ENCODE results near the gene MAN1A1.

DNA sequence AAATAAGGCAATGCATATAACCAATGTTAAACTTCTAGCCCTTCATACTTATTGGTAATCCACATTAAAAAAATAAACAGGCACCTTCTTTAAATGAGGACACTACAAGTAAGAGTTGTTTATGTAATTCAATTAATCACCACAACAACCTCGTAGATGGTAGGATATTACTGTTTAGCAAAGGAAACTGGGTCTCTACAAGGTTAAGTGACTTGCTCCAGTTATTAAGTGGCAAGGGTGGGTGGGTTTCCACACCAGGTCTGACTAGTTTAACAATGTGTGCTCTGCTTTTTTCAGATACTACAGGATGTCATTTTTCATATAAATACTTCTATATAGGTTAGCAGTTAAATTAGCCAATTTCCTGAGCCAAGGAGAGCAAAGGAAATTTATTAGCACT, 129.1 kb downstream of the MAN1A1 start:
- TF ChIP-seq, protein P1, sequence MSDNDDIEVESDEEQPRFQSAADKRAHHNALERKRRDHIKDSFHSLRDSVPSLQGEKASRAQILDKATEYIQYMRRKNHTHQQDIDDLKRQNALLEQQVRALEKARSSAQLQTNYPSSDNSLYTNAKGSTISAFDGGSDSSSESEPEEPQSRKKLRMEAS (IDR thresholded peaks at IDR 0.05), result no peak
- TF ChIP-seq, protein P2, sequence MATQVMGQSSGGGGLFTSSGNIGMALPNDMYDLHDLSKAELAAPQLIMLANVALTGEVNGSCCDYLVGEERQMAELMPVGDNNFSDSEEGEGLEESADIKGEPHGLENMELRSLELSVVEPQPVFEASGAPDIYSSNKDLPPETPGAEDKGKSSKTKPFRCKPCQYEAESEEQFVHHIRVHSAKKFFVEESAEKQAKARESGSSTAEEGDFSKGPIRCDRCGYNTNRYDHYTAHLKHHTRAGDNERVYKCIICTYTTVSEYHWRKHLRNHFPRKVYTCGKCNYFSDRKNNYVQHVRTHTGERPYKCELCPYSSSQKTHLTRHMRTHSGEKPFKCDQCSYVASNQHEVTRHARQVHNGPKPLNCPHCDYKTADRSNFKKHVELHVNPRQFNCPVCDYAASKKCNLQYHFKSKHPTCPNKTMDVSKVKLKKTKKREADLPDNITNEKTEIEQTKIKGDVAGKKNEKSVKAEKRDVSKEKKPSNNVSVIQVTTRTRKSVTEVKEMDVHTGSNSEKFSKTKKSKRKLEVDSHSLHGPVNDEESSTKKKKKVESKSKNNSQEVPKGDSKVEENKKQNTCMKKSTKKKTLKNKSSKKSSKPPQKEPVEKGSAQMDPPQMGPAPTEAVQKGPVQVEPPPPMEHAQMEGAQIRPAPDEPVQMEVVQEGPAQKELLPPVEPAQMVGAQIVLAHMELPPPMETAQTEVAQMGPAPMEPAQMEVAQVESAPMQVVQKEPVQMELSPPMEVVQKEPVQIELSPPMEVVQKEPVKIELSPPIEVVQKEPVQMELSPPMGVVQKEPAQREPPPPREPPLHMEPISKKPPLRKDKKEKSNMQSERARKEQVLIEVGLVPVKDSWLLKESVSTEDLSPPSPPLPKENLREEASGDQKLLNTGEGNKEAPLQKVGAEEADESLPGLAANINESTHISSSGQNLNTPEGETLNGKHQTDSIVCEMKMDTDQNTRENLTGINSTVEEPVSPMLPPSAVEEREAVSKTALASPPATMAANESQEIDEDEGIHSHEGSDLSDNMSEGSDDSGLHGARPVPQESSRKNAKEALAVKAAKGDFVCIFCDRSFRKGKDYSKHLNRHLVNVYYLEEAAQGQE (IDR thresholded peaks at IDR 0.05; ENCODE audit: low read depth), result no peak
- TF ChIP-seq, protein P3, sequence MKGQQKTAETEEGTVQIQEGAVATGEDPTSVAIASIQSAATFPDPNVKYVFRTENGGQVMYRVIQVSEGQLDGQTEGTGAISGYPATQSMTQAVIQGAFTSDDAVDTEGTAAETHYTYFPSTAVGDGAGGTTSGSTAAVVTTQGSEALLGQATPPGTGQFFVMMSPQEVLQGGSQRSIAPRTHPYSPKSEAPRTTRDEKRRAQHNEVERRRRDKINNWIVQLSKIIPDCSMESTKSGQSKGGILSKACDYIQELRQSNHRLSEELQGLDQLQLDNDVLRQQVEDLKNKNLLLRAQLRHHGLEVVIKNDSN (IDR thresholded peaks at IDR 0.05), result no peak
- TF ChIP-seq RAD21 (IDR thresholded peaks at IDR 0.05; ENCODE audit: low read depth) (no peak), FOXM1 (IDR thresholded peaks at IDR 0.05; ENCODE audit: borderline replicate concordance, low read depth) (no peak), TAF1 (IDR thresholded peaks at IDR 0.05; ENCODE audit: low read depth) (no peak), EP300 (IDR thresholded peaks at IDR 0.05; ENCODE audit: borderline replicate concordance) (no peak), CREB1 (IDR thresholded peaks at IDR 0.05; ENCODE audit: low read depth) (no peak), CEBPB (IDR thresholded peaks at IDR 0.05) (no peak), TEAD4 (IDR thresholded peaks at IDR 0.05) (no peak), ZBTB7A (IDR thresholded peaks at IDR 0.05; ENCODE audit: low read depth) (no peak), YY1 (IDR thresholded peaks at IDR 0.05; ENCODE audit: low read depth) (no peak), EGR1 (IDR thresholded peaks at IDR 0.05) (no peak), TCF12 (IDR thresholded peaks at IDR 0.05; ENCODE audit: low read depth) (no peak)

Data from Ishikawa (cell line).